HG03103 (cell line): ENCODE results near the gene NSUN7.
A peak's percentile ranks its signal among the peaks of the same experiment; 100 is the strongest.

Experiments
- ATAC-seq: cut with Tn5 transposase; IDR thresholded peaks from one replicate; pipeline ENCODE4 v1.9.1; 2021; ENCODE audit warnings: low read depth; ENCODE audit not compliant: unreplicated experiment

The NSUN7 gene

DNA sequence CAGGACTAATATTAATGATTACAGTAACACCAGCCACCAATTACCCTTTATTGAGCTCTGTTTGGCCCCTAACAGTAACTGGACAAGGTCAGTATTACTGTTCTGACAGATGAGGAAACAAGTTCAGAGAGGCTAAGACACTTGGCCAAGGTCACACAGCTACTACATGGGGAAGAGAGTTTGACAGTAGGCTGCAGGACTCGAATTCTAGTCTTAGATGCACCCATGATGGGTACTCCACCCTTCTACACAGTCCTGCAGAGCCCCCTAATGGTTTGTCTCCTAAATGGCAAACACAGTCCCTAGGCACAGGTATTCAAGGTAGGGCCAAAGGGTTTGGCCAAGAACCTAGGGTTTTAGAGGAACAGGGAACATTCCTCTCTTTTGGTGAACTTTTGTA lies 93.9 kb downstream of the NSUN7 start:
- peak; percentile 46 for ATAC-seq

DNA sequence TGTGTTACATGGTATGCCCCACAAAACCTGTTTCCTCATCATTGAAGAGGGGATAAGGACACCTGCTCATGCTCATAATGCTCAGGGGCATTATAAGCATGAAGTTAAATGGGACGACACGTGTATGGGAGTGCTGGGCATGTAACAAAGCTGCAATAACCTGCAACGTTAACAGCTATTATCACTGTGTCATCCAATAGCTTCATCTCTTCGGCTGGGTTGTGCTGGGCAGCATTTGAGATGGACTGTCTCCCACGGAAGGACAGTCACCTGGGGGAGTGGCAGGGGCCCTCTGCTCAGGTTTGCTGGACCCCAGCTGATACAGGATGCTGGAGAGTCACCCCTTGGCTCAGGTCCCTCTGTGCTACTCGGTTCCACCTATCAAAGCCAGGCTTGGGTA lies 94.5 kb downstream of the NSUN7 start:
- no peak for ATAC-seq

DNA sequence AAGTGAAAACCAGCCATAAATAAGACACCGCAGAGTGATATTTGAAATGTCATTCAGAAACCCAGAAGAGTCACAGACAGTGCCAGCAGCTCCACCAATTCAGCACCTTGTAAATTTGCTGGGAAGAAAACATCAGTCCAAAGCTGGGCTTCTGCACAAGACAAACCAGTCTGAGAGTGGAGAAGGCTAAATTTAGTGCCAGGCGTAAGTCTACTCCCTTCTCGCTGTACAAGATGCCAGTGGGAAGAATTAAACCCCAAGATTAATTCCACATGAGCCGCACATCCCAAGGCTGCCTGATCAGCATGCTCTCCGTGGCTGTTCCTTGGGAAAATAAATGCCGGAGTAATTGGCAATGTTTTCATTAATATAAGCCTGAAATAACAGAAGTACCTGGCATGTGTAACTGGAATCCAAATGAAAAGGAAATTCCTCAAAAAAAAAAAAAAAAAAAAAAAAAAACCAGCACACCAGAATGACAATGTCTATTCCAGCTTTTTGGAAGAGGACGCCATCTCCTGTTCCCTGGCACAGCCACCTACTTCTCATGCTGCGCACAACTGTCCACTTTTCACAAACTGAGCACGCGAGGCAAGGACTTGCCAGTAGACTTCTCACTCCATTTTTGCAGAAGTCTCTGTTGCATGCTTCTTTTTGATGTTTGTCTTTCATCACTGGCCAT lies 95.5 kb downstream of the NSUN7 start:
- no peak for ATAC-seq

DNA sequence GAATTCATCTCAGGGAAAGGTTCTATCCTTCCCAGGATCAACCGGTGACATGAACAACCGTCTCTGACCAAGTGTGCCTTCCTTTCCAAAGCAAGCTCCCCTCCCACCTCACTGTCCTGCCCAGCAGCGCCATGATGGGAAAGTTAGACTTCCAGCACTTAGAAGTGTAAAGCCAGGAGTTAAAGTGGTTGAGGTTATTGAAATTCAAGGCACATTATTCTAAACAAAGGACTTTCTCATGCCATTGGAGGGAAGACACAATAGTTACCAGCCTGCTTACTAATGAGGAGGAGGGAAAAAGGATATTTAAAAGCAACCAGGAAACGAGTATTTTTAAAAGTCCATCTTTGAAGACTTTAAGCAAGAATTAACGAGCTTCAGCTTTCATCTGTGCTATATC lies 96.8 kb downstream of the NSUN7 start:
- ATAC-seq, result no peak

DNA sequence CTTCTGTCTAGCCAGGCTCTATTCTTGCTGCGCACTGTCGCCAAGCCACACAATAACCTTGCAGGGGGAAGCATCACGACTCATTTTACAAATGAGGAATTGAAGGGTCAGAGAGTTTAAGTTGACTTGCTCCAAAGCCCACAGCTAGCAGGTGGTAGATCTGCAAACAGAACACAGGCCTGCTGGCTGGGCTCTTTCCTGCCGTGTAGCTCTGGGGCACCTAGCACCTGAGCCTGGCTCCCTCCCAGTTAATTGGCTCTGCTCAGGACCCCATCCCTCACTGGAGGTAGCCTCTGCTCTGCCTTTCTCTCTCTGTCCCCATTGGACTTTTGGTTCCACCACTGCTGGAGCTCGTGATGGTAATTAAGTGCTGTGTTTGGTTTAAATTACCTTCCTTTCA lies 98.5 kb downstream of the NSUN7 start:
- ATAC-seq, result no peak

DNA sequence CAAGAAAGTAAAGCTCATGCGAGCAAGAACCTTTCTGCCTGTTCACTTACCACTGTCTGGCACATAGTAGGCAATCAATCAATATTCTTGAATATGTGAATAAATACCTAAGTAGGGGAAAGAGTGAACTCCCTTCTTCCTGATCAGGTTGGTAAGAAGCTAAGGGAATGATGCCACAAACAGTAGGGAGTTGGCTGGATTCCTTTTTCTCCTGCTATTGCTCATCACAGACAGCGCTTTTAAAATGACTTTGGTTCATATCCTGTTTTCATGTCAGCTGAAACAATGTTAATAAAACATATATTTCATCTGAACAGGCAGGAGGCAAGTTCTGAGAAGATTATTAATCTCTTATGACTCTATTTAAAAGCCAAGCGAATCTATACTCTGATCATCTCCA lies 99.2 kb downstream of the NSUN7 start:
- ATAC-seq, result no peak

GRCh38 chr4:40850496-40850895 lies 100.7 kb downstream of the NSUN7 start:
- no peak for ATAC-seq

DNA sequence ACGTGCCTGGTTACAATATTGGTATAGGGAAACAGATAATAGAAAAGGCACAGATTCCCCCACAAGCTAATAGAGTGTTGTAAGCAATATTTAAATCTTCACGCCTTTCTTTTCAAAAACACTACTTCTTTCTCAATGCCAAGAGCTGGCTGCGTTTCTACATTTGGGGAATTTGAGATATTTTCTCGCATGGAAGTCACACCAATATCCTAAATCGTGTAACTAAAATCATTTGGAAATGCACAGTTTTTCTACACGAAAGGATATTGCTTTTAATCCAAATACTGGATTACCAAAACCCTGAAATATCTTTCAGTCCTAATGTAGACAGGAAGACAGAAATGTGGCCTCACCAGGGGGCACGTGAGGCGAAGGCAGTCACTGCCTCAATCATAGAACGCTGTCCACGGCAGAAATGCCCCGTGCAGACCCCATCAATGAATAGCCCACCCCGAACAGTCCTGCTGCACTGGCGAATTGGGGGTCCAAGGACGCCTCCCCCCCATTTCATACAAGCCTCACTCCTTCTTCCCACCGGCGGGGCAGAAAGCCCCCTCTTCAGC lies 106.6 kb downstream of the NSUN7 start:
- no peak for ATAC-seq

- peak; percentile 92 for ATAC-seq
These were observed 107.1 kb downstream of the NSUN7 start for GRCh38 chr4:40856840-40857362.

GRCh38 chr4:40857956-40858355 lies 108.2 kb downstream of the NSUN7 start:
- ATAC-seq, result no peak

DNA sequence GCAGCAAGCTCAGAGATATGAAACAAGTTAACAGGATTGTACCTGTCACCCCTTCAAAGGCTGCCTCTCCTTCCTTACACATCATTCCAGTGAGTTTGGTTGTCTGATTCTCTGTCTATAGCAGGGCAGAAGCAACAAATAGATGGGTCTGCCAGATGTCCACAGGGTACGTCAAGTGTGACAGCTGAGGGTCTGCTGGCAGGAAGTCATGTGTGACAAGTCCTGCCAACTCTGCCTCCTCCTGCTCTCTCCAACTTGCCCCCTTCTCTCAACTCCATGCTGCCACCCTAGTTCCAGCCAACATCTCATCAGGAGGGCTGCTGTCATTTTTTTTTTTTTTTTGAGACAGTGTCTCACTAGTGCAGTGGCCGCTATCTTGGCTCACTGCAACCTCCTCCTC lies 109.2 kb downstream of the NSUN7 start:
- no peak for ATAC-seq
